ENCODE data around the gene S100B.

GRCh38 chr21:46627726-46628125 lies 22.8 kb upstream of the S100B start:
- TF ChIP-seq ZNF274 (IDR thresholded peaks at IDR 0.05; ENCODE audit: low read depth, low read length), result no peak
- no peak for TF ChIP-seq YY1 (IDR thresholded peaks at IDR 0.05; ENCODE audit: insufficient read depth, insufficient read length)
